CD4-positive, alpha-beta T cell treated with Interleukin-4 for 4 hours (primary cell): ENCODE data around the gene TEX11.
"Not testable (repeated sequence)": the region's sequence is repeated elsewhere in the genome, so short reads cannot be mapped to it uniquely, and the experiment has no call there.

Experiments
- DNase-seq: peaks from one replicate; pipeline ENCODE4 v3.0.0-alpha.2; 2020

Gene TEX11

DNA sequence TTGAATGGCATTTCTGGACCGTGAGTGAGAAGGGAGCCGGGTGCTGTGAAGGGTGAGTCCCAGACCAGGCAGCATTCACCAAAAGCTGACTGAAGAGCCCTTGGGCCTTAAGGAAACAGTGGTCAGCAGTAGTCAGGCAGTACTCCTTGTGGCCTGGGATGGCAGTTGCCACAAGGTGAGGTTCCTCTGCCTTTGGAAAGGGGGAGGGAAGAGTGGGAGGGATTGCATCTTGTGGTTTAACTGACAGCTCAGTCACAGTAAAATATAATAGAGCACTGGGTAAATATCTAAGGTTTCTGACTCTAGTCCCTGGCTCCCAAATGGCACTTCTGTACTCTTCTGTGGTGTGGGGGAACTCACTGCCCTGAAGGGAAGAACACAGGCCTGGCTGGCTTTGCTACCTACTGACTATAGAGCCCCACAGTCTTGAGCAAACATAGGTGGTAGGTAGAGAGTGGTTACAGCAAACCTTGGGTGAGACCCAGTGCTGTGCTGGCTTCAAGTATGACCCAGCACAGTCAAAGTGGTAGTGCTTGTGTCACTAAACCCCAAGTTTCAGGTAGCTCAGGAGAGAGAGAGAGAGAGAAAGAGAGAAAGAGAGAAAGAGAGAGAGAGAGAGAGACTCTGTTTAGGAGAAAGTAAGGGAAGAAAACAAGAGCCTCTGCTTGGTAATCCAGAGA, 154.2 kb downstream of the TEX11 start:
- no peak for DNase-seq

- not testable (repeated sequence) for DNase-seq
Observed at GRCh38 chrX:70733774-70734173, 174.7 kb downstream of the TEX11 start.

DNA sequence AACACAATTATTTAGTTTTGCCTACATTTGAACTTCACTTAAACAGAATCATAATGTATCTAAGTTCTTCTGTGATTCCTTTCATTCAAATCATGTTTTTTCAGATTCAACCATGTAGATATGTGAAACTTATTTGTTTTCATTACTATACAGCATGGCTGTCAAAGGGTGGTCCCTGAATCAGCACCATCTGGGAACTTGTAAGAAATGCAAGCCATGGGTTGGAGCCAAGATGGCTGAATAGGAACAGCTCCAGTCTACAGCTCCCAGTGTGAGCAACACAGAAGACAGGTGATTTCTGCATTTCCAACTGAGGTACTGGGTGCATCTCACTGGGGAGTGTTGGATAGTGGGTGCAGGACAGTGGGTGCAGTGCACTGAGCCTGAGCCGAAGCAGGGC, 180.6 kb downstream of the TEX11 start:
- not testable (repeated sequence) for DNase-seq

GRCh38 chrX:70720721-70721120, 187.8 kb downstream of the TEX11 start:
- no peak for DNase-seq

DNA sequence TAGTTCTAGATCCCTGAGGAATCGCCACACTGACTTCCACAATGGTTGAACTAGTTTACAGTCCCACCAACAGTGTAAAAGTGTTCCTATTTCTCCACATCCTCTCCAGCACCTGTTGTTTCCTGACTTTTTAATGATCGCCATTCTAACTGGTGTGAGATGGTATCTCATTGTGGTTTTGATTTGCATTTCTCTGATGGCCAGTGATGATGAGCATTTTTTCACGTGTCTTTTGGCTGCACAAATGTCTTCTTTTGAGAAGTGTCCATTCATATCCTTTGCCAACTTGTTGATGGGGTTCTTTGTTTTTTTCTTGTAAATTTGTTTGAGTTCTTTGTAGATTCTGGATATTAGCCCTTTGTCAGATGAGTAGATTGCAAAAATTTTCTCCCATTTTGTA, 197.2 kb downstream of the TEX11 start:
- not testable (repeated sequence) for DNase-seq

- DNase-seq, result no peak
Observed at GRCh38 chrX:70694339-70695122, 214.0 kb downstream of the TEX11 start.

- not testable (repeated sequence) for DNase-seq
Observed at GRCh38 chrX:70679455-70679854, 229.1 kb downstream of the TEX11 start.

GRCh38 chrX:70675284-70675683, 233.2 kb downstream of the TEX11 start:
- no peak for DNase-seq

GRCh38 chrX:70672326-70672725, 236.2 kb downstream of the TEX11 start:
- DNase-seq, result no peak

DNA sequence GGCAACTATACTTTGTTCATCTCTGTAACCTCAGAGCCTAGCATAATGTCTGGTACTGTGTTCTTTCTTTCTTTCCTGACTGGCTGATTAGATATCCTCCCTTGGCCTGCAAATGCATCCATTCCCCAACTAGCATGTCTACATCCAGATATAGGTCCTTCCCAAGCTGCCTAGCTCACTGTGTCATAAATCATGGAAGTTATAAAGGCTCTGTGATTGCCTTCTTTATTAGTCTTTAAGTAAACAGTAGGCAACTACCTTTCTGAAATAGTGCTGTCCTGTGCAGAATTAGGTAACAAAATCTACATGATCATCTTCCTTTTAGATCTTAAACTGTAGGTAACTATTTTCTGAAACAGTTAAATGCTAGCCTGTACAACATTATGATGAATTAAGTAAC, 239.4 kb downstream of the TEX11 start:
- no peak for DNase-seq

- DNase-seq, result peak; percentile 9
Observed at GRCh38 chrX:70664726-70665125, 243.8 kb downstream of the TEX11 start.

- not testable (repeated sequence) for DNase-seq
Observed at GRCh38 chrX:70661124-70661523, 247.4 kb downstream of the TEX11 start.

- not testable (repeated sequence) for DNase-seq
Observed at GRCh38 chrX:70657546-70657945, 251.0 kb downstream of the TEX11 start.

DNA sequence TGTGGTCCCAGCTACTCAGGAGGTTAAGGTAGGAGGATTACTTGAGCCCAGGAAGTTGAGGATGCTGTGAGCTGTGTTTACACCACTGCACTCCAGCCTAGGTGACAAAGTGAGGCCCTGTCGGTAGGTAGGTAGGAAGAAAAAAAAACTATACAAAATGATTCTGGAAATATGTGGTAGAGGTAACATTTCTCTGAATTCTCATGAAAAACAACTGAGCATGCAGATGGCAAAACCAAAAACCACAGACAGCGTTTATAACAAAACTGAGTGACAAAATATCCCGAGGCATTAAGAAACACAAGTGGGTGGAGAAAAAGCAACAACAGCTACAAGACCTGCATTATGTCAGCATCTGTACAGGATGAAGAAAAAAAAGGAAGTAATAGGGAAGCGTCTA, 252.2 kb downstream of the TEX11 start:
- no peak for DNase-seq

DNA sequence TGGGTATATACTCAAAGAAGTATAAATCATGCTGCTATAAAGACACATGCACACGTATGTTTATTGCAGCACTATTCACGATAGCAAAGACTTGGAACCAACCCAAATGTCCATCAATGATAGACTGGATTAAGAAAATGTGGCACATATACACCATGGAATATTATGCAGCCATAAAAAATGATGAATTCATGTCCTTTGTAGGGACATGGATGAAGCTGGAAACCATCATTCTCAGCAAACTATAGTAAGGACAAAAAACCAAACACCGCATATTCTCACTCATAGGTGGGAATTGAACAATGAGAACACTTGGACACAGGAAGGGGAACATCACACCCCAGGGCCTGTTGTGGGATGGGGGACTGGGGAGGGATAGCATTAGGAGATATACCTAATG, 260.6 kb downstream of the TEX11 start:
- DNase-seq, result not testable (repeated sequence)

DNA sequence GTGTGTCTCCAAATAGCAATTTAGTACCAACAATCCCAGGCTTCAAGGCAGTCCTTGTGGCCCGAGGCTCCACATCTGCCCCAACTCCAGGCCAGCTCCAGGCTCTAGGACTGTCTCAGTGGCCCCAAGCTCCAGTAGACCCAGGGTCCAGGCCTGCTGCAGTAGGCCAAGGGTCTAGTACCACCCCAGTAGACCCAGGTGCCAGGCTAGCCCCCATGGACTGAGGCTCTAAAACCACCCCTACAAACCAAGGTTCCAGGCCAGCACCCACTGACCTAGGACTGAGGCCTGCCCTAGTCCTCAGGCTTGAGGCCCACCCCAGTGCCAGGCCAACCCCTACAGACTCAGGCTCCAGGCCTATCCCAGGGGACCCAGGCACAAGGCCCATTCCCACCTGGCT, 272.3 kb downstream of the TEX11 start:
- DNase-seq, result no peak

- no peak for DNase-seq
Observed at GRCh38 chrX:70635669-70636068, 272.8 kb downstream of the TEX11 start.

DNA sequence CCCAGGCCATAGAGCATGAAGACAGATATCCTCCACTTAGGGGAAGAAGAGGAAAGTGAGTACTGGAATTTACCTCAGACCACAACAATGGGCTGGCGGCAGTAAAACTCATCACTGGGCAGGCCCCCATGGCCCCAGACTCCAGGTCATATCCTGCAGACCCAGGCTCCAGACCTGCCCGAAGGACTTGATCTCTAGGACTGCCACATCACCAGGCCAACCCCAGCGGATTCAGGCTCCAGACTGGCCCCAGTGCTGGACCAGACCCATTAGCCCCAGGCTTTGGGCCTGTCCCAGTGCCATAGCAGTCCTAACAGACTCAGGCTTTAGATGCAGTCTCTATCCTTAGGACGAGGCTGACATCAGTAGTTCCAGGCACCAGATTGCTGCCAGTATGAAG, 273.3 kb downstream of the TEX11 start:
- no peak for DNase-seq

DNA sequence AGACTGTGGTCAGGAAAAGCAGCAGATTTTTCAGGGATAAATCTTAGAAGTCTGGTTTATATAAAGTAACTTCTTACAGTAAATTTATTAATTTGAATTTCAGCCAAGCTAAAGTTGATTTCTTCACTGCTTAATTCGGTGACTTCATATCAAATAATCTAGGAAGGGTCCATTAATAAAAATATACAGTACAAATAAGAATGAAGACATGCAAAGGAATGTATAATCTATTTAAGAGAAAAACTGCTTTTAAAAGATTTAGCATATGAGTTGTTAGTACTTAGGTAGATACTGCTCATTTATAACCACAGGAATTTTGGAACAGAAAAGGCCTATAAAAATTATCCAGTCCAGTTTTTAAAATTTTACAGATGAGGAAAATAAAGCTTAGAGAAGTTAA, 286.8 kb downstream of the TEX11 start:
- DNase-seq, result no peak

GRCh38 chrX:70618467-70618866, 290.0 kb downstream of the TEX11 start:
- no peak for DNase-seq

- no peak for DNase-seq
Observed at GRCh38 chrX:70613295-70613694, 295.2 kb downstream of the TEX11 start.

GRCh38 chrX:70605352-70605751, 303.2 kb downstream of the TEX11 start:
- DNase-seq, result no peak

DNA sequence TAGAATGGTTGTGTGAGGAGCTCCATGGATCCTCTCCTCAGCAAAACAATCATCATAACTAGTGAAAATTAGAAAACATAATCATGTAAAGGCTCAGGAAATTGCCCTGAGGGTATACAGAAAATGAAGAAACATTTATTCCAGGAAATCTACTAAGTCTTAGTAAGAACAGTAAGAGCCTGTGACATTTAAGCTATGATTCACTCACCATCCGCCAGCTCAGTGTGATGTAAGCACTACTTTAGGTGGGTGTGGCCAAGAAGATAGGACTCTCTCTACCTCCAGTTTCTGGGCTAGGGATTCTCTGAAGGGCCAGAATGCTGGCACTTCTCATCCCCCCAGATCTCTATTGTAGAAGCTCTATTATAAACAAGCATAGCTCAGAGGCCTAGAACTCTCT, 316.4 kb downstream of the TEX11 start:
- no peak for DNase-seq

DNA sequence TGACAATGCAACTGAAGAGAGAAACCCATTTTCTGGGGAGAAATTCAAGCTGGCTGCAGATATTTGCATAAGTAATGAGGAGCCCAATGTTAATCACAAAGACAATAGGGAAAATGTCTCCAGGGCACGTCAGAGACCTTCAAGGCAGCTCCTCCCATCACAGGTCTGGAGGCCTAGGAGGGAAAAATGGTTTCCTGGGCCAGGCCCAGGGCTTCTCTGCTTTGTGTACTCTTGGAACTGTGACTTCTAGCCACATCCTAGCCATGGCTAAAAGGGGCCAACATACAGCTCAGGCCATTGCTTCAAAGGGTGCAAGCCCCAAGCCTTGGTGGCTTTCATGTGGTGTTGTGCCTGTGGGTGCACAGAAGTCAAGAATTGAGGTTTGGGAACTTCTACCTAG, 321.4 kb downstream of the TEX11 start:
- DNase-seq, result not testable (repeated sequence)

GRCh38 chrX:70577442-70577841, 331.1 kb downstream of the TEX11 start:
- DNase-seq, result no peak
